Prostate gland (tissue), 2 donors: ENCODE results near the gene CFAP61.

Source experiments
- CTCF ChIP-seq, 4 experiments: fragments of 200-600 bp in 2 of 4; fragments of 450-650 bp in 2 of 4; sonication (generic) in 2 of 4; IDR thresholded peaks; 1 replicate in 3 of 4; 2 replicates in 1 of 4; pipeline ENCODE4 v1.5.1; 2016 to 2019; ENCODE audit warnings: antibody characterized with exemption in 4 of 4, mild to moderate bottlenecking in 2 of 4, moderate library complexity in 2 of 4
- POLR2AphosphoS5 ChIP-seq: sonication (generic); formaldehyde crosslinking; IDR thresholded peaks from one replicate; pipeline ENCODE4 v1.6.1; 2017; ENCODE audit warnings: antibody characterized with exemption

- TF ChIP-seq CTCF (IDR thresholded peaks at IDR 0.05) (no peak), POLR2AphosphoS5 (peak; percentile 16)
Measured at GRCh38 chr20:20134941-20135575, 82.7 kb downstream of the CFAP61 start.
